DND-41 (cell line): ENCODE measurements around the gene BCKDHB.

Experiments
- ATAC-seq: fragments of 200-7000 bp; cut with Tn5 transposase; 3 replicates; pipeline ENCODE4 v1.9.1; 2021; ENCODE audit warnings: low read depth; ENCODE audit not compliant: insufficient read depth
- DNase-seq: peaks from one replicate; pipeline ENCODE4 v3.0.0-alpha.2; 2020
- H2AFZ ChIP-seq: 2 replicates; pipeline ENCODE4 v1.6.0; 2012; ENCODE audit warnings: low read depth, low read length
- H3K27ac ChIP-seq: 2 replicates; pipeline ENCODE4 v1.5.1; 2012; ENCODE audit warnings: low read length, inconsistent platforms
- H3K27me3 ChIP-seq: fragments of 200-600 bp; sonication (generic); 2 replicates; pipeline ENCODE4 v1.6.0; 2012; ENCODE audit warnings: low read length, mild to moderate bottlenecking, inconsistent platforms; ENCODE audit not compliant: insufficient read depth, poor library complexity
- H3K36me3 ChIP-seq: 2 replicates; pipeline ENCODE4 v1.5.1; 2012; ENCODE audit warnings: low read length, inconsistent platforms; ENCODE audit not compliant: insufficient read depth
- H3K4me1 ChIP-seq: 2 replicates; pipeline ENCODE4 v1.5.1; 2012; ENCODE audit warnings: mild to moderate bottlenecking, low read length; ENCODE audit not compliant: insufficient read depth
- H3K4me2 ChIP-seq: 2 replicates; pipeline ENCODE4 v1.6.0; 2012; ENCODE audit warnings: mild to moderate bottlenecking, moderate library complexity, low read length, inconsistent platforms; ENCODE audit not compliant: insufficient read depth
- H3K4me3 ChIP-seq, 2 experiments: fragments of 200-600 bp in 1 of 2; shearing (Covaris generic) in 1 of 2; 2 replicates each; pipeline ENCODE4 v1.5.1; 2012 to 2016; ENCODE audit warnings: inconsistent platforms in 2 of 2, low read length in 2 of 2, mild to moderate bottlenecking in 2 of 2, low read depth in 1 of 2, moderate library complexity in 1 of 2
- H3K79me2 ChIP-seq: 2 replicates; pipeline ENCODE4 v1.6.0; 2012; ENCODE audit warnings: low read length, inconsistent platforms; ENCODE audit not compliant: insufficient read depth
- H3K9ac ChIP-seq: 2 replicates; pipeline ENCODE4 v1.6.0; 2012; ENCODE audit warnings: low read depth, mild to moderate bottlenecking, inconsistent platforms, low read length, moderate library complexity
- H3K9me3 ChIP-seq: 2 replicates; pipeline ENCODE4 v1.5.1; 2012; ENCODE audit warnings: low read length, moderate library complexity, mild to moderate bottlenecking, inconsistent platforms; ENCODE audit not compliant: insufficient read depth, severe bottlenecking
- H4K20me1 ChIP-seq: 2 replicates; pipeline ENCODE4 v1.6.0; 2012; ENCODE audit warnings: low read length; ENCODE audit not compliant: insufficient read depth
- CTCF ChIP-seq: IDR thresholded peaks from 2 replicates; pipeline ENCODE4 v1.5.1; 2012; ENCODE audit warnings: borderline replicate concordance, low read length, moderate library complexity, mild to moderate bottlenecking; ENCODE audit not compliant: poor library complexity, severe bottlenecking; ENCODE audit errors: extremely low read depth
- EZH2 ChIP-seq: IDR thresholded peaks from 3 replicates; pipeline ENCODE4 v1.6.1; 2012; ENCODE audit warnings: borderline replicate concordance, low read depth, mild to moderate bottlenecking, moderate library complexity, low read length, inconsistent platforms; ENCODE audit not compliant: severe bottlenecking

BCKDHB gene

GRCh38 chr6:80333342-80333741 lies 226.9 kb downstream of the BCKDHB start:
- no peaks in the 10 kb centered on the region for H3K27me3 ChIP-seq
- no peaks in the 10 kb centered on the region for H3K4me1 ChIP-seq
- H3K9me3 ChIP-seq = no peaks in the 10 kb centered on the region
- H2AFZ ChIP-seq = no peak overlapping the region
- TF ChIP-seq EZH2 (no peak), CTCF (no peak)
- DNase-seq (no peak), ATAC-seq (no peak)
- H3K36me3 ChIP-seq = no peaks in the 10 kb centered on the region
- no peaks in the 10 kb centered on the region for H3K79me2 ChIP-seq
- no peaks in the 10 kb centered on the region for H4K20me1 ChIP-seq
- no peak overlapping the region for H3K9ac ChIP-seq
- no peak overlapping the region for H3K27ac ChIP-seq
- H3K4me2 ChIP-seq = no peak overlapping the region
- no peak overlapping the region for H3K4me3 ChIP-seq

- Histone ChIP-seq H3K79me2 (no peaks in the 10 kb centered on the region), H2AFZ (no peak overlapping the region), H3K27ac (no peak overlapping the region), H3K9ac (no peak overlapping the region), H3K4me3 (no peak overlapping the region), H3K36me3 (no peaks in the 10 kb centered on the region), H3K27me3 (no peaks in the 10 kb centered on the region), H3K4me1 (no peaks in the 10 kb centered on the region), H4K20me1 (no peaks in the 10 kb centered on the region), H3K9me3 (no peaks in the 10 kb centered on the region), H3K4me2 (no peak overlapping the region)
- DNase-seq = no peak
- TF ChIP-seq CTCF (no peak), EZH2 (no peak)
- no peak for ATAC-seq
Measured at GRCh38 chr6:80335121-80335531, 228.7 kb downstream of the BCKDHB start.

GRCh38 chr6:80336911-80337310 lies 230.4 kb downstream of the BCKDHB start:
- DNase-seq (no peak), ATAC-seq (no peak)

More at GRCh38 chr6:80336911-80337310, 230.4 kb downstream of the BCKDHB start:
- Histone ChIP-seq H3K4me2 (no peak overlapping the region), H3K4me3 (no peak overlapping the region), H3K27me3 (no peaks in the 10 kb centered on the region), H2AFZ (no peak overlapping the region), H3K4me1 (no peaks in the 10 kb centered on the region), H3K27ac (no peak overlapping the region), H4K20me1 (no peaks in the 10 kb centered on the region), H3K79me2 (no peaks in the 10 kb centered on the region), H3K36me3 (no peaks in the 10 kb centered on the region), H3K9me3 (no peaks in the 10 kb centered on the region), H3K9ac (no peak overlapping the region)
- TF ChIP-seq EZH2 = no peak
- TF ChIP-seq CTCF = no peak
